ENCODE measurements around the gene ANLN.

The ANLN gene

GRCh38 chr7:36416251-36416650, 26.6 kb downstream of the ANLN start:
- TF ChIP-seq SIN3A (IDR thresholded peaks at IDR 0.05; ENCODE audit: borderline replicate concordance, insufficient read depth, low read length) (no peak), REST (IDR thresholded peaks at IDR 0.05; ENCODE audit: insufficient read depth in 1 of 2, low read depth in 2 of 2, low read length in 2 of 2) (no peak), TAF1 (IDR thresholded peaks at IDR 0.05; ENCODE audit: borderline replicate concordance, insufficient read depth, low read length) (no peak), FOXP2 (optimal IDR thresholded peaks at IDR 0.05; ENCODE audit: borderline replicate concordance, extremely low read depth, extremely low read length, insufficient read depth) (no peak), POLR2AphosphoS5 (IDR thresholded peaks at IDR 0.05; ENCODE audit: low read depth, low read length) (no peak)

GRCh38 chr7:36420307-36420706, 30.6 kb downstream of the ANLN start:
- no peak for TF ChIP-seq TAF1 (IDR thresholded peaks at IDR 0.05; ENCODE audit: borderline replicate concordance, insufficient read depth, low read length)
- TF ChIP-seq POLR2AphosphoS5 (IDR thresholded peaks at IDR 0.05; ENCODE audit: low read depth, low read length), result no peak
- no peak for TF ChIP-seq REST (IDR thresholded peaks at IDR 0.05; ENCODE audit: insufficient read depth in 1 of 2, low read depth in 2 of 2, low read length in 2 of 2)
- no peak for TF ChIP-seq SIN3A (IDR thresholded peaks at IDR 0.05; ENCODE audit: borderline replicate concordance, insufficient read depth, low read length)

GRCh38 chr7:36422072-36422471, 32.4 kb downstream of the ANLN start:
- TF ChIP-seq POLR2AphosphoS5 (IDR thresholded peaks at IDR 0.05; ENCODE audit: low read depth, low read length), result no peak
- TF ChIP-seq SIN3A (IDR thresholded peaks at IDR 0.05; ENCODE audit: borderline replicate concordance, insufficient read depth, low read length), result no peak
- TF ChIP-seq TAF1 (IDR thresholded peaks at IDR 0.05; ENCODE audit: borderline replicate concordance, insufficient read depth, low read length), result no peak
- no peak for TF ChIP-seq FOXP2 (optimal IDR thresholded peaks at IDR 0.05; ENCODE audit: borderline replicate concordance, extremely low read depth, extremely low read length, insufficient read depth)
- TF ChIP-seq REST (IDR thresholded peaks at IDR 0.05; ENCODE audit: insufficient read depth in 1 of 2, low read depth in 2 of 2, low read length in 2 of 2), result no peak

- TF ChIP-seq TAF1 (IDR thresholded peaks at IDR 0.05; ENCODE audit: borderline replicate concordance, insufficient read depth, low read length), result no peak
- no peak for TF ChIP-seq FOXP2 (optimal IDR thresholded peaks at IDR 0.05; ENCODE audit: borderline replicate concordance, extremely low read depth, extremely low read length, insufficient read depth)
- no peak for TF ChIP-seq POLR2AphosphoS5 (IDR thresholded peaks at IDR 0.05; ENCODE audit: low read depth, low read length)
- TF ChIP-seq SIN3A (IDR thresholded peaks at IDR 0.05; ENCODE audit: borderline replicate concordance, insufficient read depth, low read length), result no peak
- no peak for TF ChIP-seq REST (IDR thresholded peaks at IDR 0.05; ENCODE audit: insufficient read depth in 1 of 2, low read depth in 2 of 2, low read length in 2 of 2)
These were observed 34.0 kb downstream of the ANLN start for GRCh38 chr7:36423633-36424032.

- TF ChIP-seq SIN3A (IDR thresholded peaks at IDR 0.05; ENCODE audit: borderline replicate concordance, insufficient read depth, low read length), result no peak
- no peak for TF ChIP-seq REST (IDR thresholded peaks at IDR 0.05; ENCODE audit: insufficient read depth in 1 of 2, low read depth in 2 of 2, low read length in 2 of 2)
- TF ChIP-seq POLR2AphosphoS5 (IDR thresholded peaks at IDR 0.05; ENCODE audit: low read depth, low read length), result no peak
- TF ChIP-seq TAF1 (IDR thresholded peaks at IDR 0.05; ENCODE audit: borderline replicate concordance, insufficient read depth, low read length), result no peak
- TF ChIP-seq FOXP2 (optimal IDR thresholded peaks at IDR 0.05; ENCODE audit: borderline replicate concordance, extremely low read depth, extremely low read length, insufficient read depth), result no peak
These were observed 40.5 kb downstream of the ANLN start for GRCh38 chr7:36430186-36430585.
